Mucosa of rectum (tissue), 2 donors: ENCODE data around the gene APC.

Experiments used
- H3K27ac ChIP-seq, 2 donors: one replicate each; pipeline ENCODE4 v1.7.0; 2013; ENCODE audit warnings: inconsistent platforms in 2 of 2, low read depth in 2 of 2, low read length in 2 of 2
- H3K27me3 ChIP-seq, 2 donors: one replicate each; pipeline ENCODE4 v1.7.0; 2013; ENCODE audit warnings: low read length in 2 of 2; ENCODE audit not compliant: control insufficient read depth in 2 of 2, insufficient read depth in 2 of 2
- H3K36me3 ChIP-seq, 2 donors: one replicate each; pipeline ENCODE4 v1.7.0; 2013; ENCODE audit warnings: low read length in 2 of 2; ENCODE audit not compliant: control insufficient read depth in 2 of 2, insufficient read depth in 2 of 2
- H3K4me1 ChIP-seq, 2 donors: one replicate each; pipeline ENCODE4 v1.7.0; 2013; ENCODE audit warnings: low read length in 2 of 2, mild to moderate bottlenecking in 1 of 2; ENCODE audit not compliant: control insufficient read depth in 2 of 2, insufficient read depth in 2 of 2
- H3K4me3 ChIP-seq, 2 donors: one replicate each; pipeline ENCODE4 v1.7.0; 2013; ENCODE audit warnings: low read length in 2 of 2
- H3K9ac ChIP-seq, 2 donors: one replicate each; pipeline ENCODE4 v1.7.0; 2013; ENCODE audit warnings: low read length in 2 of 2, low read depth in 1 of 2, mild to moderate bottlenecking in 1 of 2
- H3K9me3 ChIP-seq, 2 donors: one replicate each; pipeline ENCODE4 v1.7.0; 2013; ENCODE audit warnings: low read length in 2 of 2; ENCODE audit not compliant: control insufficient read depth in 2 of 2
- donor health status: healthy.
- donor health status: Normal muscosa, but diverticular disease.

APC gene

DNA sequence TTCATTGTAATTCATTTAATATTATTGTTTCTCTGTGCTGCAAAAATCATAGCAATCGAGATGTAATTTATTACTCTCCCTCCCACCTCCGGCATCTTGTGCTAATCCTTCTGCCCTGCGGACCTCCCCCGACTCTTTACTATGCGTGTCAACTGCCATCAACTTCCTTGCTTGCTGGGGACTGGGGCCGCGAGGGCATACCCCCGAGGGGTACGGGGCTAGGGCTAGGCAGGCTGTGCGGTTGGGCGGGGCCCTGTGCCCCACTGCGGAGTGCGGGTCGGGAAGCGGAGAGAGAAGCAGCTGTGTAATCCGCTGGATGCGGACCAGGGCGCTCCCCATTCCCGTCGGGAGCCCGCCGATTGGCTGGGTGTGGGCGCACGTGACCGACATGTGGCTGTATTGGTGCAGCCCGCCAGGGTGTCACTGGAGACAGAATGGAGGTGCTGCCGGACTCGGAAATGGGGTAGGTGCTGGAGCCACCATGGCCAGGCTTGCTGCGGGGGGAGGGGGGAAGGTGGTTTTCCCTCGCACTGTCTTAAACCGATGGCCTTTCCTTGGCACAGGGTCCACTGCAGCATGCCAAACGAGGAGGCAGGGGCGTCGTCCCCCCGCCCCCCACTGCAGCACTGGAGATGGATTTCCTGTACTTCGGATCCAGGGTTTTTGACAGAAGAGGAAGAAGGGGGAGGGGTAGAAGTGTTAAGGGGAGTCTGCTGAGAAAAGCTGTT lies at the start of gene APC:
TSS of gene APC (plus strand) at position 423 of the 728 bp plus-strand sequence. CDS start 17,006 bp downstream, outside the sequence.
- Histone ChIP-seq H3K9ac (peak within 1 kb of the TSS; percentile 52 to 58), H3K9me3 (no peaks in the 10 kb centered on the region), H3K36me3 (no peaks in the 10 kb centered on the region), H3K27me3 (no peaks in the 10 kb centered on the region), H3K27ac (peak within 1 kb of the TSS in 1 of 2 donors; percentile 39), H3K4me3 (peak within 1 kb of the TSS; percentile 81 to 92), H3K4me1 (peaks cover 5 to 6% of the 10 kb centered on the region in 2 donors)

DNA sequence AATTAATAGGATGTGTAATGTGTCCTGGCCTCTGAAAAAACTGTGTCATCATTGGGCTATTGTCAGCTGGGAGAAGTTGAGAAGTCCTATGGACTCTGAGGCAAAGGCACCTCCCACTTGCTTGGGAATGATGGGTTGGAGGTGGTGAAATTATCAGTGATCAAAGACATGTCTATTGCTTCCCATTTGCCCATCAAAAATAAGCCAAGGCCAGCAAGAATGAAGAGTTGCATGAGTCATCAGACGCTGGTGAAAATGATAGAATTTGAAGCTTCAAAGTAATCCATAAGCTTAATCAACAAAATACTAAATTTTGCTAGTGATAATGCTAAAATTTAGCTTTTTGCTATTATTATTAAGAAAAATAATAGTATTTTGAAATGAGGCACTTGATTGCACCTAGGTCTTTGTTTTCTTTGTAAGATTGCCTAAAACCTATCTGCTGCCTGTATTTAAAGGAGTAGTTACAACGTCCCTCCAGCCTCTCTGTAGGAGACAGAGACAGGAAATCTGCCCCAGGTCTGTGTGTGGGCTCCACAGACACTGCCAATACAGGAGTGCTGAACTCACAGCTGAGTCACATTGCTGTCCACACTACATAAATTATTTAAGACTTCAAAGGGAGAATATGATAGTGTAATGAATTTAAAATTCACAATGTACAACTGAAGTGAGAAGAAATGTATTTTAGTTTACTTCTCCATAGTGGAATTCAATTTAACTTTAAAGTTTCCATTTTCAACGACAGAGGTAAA lies 48.4 kb upstream of the APC start:
- Histone ChIP-seq H3K4me1 (no peaks in the 10 kb centered on the region), H3K4me3 (no peak overlapping the region), H3K36me3 (no peaks in the 10 kb centered on the region), H3K27ac (no peak overlapping the region), H3K9me3 (no peaks in the 10 kb centered on the region), H3K9ac (no peak overlapping the region), H3K27me3 (no peaks in the 10 kb centered on the region)

GRCh38 chr5:112690605-112691338 lies 46.9 kb upstream of the APC start:
- H3K36me3 ChIP-seq, result no peaks in the 10 kb centered on the region

DNA sequence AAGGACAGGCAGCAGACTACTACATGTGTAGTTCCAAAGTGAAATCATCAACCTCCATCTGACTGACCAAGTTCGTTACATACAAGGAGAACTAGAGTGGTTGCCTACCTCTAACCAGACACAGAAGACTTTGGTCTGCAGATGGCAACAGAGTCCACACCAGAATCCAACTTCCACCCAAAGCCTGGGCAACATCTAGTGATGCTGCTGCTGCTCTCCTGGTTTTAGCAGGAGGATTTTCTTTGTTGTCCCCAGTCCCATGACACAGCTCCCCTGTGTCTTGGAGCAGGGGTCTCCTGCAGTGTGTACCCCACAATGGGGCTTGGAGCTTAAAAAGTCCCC lies 46.4 kb upstream of the APC start:
- Histone ChIP-seq H3K27ac (no peak overlapping the region), H3K9me3 (no peaks in the 10 kb centered on the region), H3K27me3 (no peaks in the 10 kb centered on the region), H3K9ac (no peak overlapping the region), H3K4me1 (no peaks in the 10 kb centered on the region), H3K4me3 (no peak overlapping the region), H3K36me3 (no peaks in the 10 kb centered on the region)

More at GRCh38 chr5:112690605-112691338, 46.9 kb upstream of the APC start:
- H3K4me3 ChIP-seq, result no peak overlapping the region
- H3K27me3 ChIP-seq, result no peaks in the 10 kb centered on the region
- H3K9me3 ChIP-seq, result no peaks in the 10 kb centered on the region
- no peaks in the 10 kb centered on the region for H3K4me1 ChIP-seq
- H3K27ac ChIP-seq, result no peak overlapping the region
- H3K9ac ChIP-seq, result no peak overlapping the region

- no peaks in the 10 kb centered on the region for H3K36me3 ChIP-seq
- no peaks in the 10 kb centered on the region for H3K4me1 ChIP-seq
- H3K4me3 ChIP-seq, result no peak overlapping the region
- no peak overlapping the region for H3K27ac ChIP-seq
- H3K27me3 ChIP-seq, result no peaks in the 10 kb centered on the region
- no peak overlapping the region for H3K9ac ChIP-seq
- no peaks in the 10 kb centered on the region for H3K9me3 ChIP-seq
These were observed 45.9 kb upstream of the APC start for GRCh38 chr5:112691758-112692157.

DNA sequence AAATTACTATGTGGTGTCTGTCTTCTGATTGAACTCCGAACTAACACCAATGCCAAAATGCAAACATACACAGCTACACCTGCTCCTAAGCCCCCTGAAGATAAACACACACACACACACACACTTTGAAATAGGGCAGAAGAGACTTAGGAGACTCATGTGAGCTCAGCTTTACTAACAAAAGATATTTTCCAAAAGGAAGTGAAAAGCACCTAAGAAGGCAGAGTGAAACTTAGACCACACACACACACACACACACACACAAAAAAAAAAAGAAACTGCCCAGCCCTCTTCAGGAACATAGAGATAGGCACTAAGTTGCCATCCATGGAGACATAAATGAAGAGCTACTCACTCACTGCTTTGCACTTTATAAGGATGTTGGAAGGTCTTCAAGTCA lies 45.2 kb upstream of the APC start:
- no peak overlapping the region for H3K4me3 ChIP-seq
- H3K27ac ChIP-seq, result no peak overlapping the region
- no peaks in the 10 kb centered on the region for H3K9me3 ChIP-seq
- no peaks in the 10 kb centered on the region for H3K4me1 ChIP-seq
- H3K27me3 ChIP-seq, result no peaks in the 10 kb centered on the region
- no peaks in the 10 kb centered on the region for H3K36me3 ChIP-seq
- H3K9ac ChIP-seq, result no peak overlapping the region

DNA sequence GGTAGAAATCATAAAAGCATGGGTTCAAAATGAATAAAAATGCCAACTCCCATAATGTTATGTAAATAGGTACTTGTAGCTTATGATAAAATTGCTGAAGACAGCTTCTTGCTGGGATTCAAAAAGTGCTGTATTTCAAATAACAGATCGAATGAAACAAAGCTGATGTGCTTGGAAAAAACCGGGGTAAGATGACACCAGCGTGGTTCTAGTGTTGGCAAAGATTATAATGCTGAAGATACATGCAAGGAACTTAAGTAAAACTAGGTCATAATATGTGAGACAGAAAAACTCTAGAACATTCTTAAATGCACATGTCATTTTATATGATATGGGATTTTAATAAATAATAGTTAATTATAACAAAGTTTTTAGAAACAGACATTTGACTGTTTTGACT lies 44.4 kb upstream of the APC start:
- Histone ChIP-seq H3K4me3 (no peak overlapping the region), H3K36me3 (no peaks in the 10 kb centered on the region), H3K27ac (no peak overlapping the region), H3K9me3 (no peaks in the 10 kb centered on the region), H3K9ac (no peak overlapping the region), H3K4me1 (no peaks in the 10 kb centered on the region), H3K27me3 (no peaks in the 10 kb centered on the region)

DNA sequence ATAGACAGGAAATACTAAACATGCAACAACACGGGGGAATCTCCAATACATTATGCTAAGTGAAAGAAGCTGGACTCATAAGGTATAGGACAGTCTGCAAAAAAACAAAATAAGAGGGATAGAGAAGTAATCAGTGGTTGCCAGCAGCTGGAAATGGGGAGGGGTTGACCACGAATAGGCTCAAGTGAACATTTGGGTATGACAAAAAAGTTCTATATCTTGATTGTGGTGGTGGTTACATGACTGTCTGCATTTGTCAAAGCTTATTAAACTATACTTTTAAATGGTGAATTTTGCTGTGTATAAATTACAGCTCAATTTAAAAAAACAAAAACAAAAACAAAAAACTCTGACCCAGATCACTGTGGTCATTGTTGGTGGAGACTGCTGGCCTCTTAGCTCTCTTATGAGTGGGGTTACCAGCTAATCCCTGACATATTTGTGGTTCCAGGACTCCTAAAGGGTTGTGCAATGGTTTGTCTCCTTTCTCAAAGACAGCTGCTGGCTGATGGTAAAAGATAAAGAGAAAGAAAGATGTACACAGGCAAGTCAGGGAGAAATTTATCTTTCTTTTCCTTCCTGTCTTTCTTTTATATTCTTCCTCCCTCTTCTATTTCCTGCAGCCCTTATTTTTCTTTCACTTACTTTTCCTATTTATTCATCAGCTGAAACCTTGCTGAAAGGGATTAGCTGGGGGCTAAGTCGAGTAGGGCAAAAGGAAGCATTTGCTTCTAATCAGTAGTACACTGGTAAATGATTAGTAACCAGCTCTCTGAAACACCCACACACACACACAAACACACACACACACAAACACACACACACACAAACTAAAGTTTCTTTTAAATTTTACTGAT lies 42.6 kb upstream of the APC start:
- H3K27ac ChIP-seq, result no peak overlapping the region

DNA sequence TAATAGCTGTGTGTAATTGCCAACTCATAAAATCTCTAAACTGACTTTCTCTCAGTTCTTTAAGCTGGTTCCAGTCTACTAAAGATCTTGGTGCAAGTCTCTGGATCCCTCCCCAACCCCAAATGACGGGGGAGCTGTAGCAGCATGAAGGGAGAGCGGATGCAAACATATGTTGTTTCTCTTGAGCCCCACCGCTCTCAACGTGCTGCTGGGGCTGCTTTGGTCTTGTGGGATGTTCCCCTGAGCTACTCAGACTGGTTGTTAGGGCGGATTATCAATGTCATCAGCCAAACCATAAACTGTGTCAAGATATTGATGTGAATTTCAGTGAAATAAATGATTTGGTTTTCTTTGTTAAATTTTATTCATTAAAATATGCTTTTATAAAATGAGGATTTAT lies 40.9 kb upstream of the APC start:
- Histone ChIP-seq H3K27ac (no peak overlapping the region), H3K9me3 (no peaks in the 10 kb centered on the region), H3K27me3 (no peaks in the 10 kb centered on the region), H3K4me3 (no peak overlapping the region), H3K9ac (no peak overlapping the region), H3K36me3 (no peaks in the 10 kb centered on the region), H3K4me1 (no peaks in the 10 kb centered on the region)

More for the DNA sequence above, 42.6 kb upstream of the APC start:
- no peak overlapping the region for H3K4me3 ChIP-seq
- no peak overlapping the region for H3K9ac ChIP-seq
- no peaks in the 10 kb centered on the region for H3K9me3 ChIP-seq
- H3K27me3 ChIP-seq, result no peaks in the 10 kb centered on the region
- H3K4me1 ChIP-seq, result no peaks in the 10 kb centered on the region
- no peaks in the 10 kb centered on the region for H3K36me3 ChIP-seq
